SK-N-SH treated with all-trans-retinoic acid at 6 μM for 48 hours (cell line): ENCODE results near the gene RAB11FIP4.

ENCODE experiments used
- ISL1 ChIP-seq: fragments of 250-450 bp; sonication (Bioruptor Pico); IDR thresholded peaks from 2 replicates; pipeline ENCODE4 v2.1.2; 2022; ENCODE audit warnings: mild to moderate bottlenecking, moderate library complexity
- PATZ1 ChIP-seq: fragments of 250-450 bp; sonication (Bioruptor Pico); IDR thresholded peaks from 2 replicates; pipeline ENCODE4 v1.8.0; 2020; ENCODE audit warnings: mild to moderate bottlenecking, moderate library complexity, borderline replicate concordance
- TSHZ2 ChIP-seq: fragments of 250-450 bp; sonication (Bioruptor Pico); IDR thresholded peaks from 2 replicates; pipeline ENCODE4 v1.5.0; 2020; ENCODE audit warnings: mild to moderate bottlenecking, moderate library complexity
- ZFP30 ChIP-seq: fragments of 450-650 bp; formaldehyde crosslinking; IDR thresholded peaks from 2 replicates; pipeline ENCODE4 v1.5.0; 2022; ENCODE audit warnings: mild to moderate bottlenecking, moderate library complexity
- ZNF565 ChIP-seq: fragments of 450-650 bp; formaldehyde crosslinking; conservative IDR thresholded peaks from 2 replicates; pipeline ENCODE4 v1.5.0; 2020; ENCODE audit warnings: low read depth, mild to moderate bottlenecking, moderate library complexity
- TF ChIP-seq, protein P1 (sequence below): fragments of 250-450 bp; sonication (Bioruptor Pico); IDR thresholded peaks from 2 replicates; pipeline ENCODE4 v1.5.1; 2021; ENCODE audit warnings: mild to moderate bottlenecking, moderate library complexity

DNA sequence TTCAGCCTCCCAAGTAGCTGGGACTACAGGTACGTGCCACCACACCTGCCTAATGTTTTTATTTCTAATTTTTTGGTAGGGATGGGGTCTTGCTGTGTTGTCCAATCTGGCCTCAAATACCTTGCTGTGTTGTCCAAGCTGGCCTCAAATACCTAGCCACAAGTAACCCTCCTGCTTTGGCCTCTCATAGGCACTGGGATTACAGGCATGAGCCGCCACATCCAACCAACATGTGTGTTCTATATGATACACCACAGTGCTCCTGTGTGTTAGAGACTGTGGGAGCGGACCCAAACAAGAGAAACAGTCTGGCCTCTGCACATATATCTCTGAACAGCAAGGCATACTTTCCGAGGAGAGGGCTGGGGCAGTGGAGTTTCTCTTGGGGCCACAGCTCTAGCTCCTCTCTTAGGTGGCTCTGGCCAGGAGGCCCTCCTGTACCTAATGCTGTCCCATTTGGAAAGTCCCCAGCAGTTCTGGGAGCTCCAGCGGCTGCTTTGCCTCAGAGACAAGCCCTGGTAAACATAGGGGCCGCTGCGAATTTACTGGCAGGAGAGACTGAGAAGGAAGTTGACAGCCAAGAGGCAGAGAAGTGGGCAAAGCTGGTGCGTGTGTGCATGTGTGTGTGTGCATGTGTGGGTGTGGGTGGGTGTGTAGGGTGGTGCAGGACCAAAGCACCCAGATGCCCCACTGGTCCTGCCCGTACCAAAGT is 95.0 kb downstream of the RAB11FIP4 start:
- TF ChIP-seq TSHZ2 (CRISPR knock-in tag), result no peak
- no peak for TF ChIP-seq PATZ1
- TF ChIP-seq ZNF565 (CRISPR knock-in tag), result no peak
- no peak for TF ChIP-seq ISL1 (CRISPR knock-in tag)
- TF ChIP-seq, protein P1, sequence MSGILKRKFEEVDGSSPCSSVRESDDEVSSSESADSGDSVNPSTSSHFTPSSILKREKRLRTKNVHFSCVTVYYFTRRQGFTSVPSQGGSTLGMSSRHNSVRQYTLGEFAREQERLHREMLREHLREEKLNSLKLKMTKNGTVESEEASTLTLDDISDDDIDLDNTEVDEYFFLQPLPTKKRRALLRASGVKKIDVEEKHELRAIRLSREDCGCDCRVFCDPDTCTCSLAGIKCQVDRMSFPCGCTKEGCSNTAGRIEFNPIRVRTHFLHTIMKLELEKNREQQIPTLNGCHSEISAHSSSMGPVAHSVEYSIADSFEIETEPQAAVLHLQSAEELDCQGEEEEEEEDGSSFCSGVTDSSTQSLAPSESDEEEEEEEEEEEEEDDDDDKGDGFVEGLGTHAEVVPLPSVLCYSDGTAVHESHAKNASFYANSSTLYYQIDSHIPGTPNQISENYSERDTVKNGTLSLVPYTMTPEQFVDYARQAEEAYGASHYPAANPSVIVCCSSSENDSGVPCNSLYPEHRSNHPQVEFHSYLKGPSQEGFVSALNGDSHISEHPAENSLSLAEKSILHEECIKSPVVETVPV (CRISPR knock-in tag), result no peak
- no peak for TF ChIP-seq ZFP30
